BJ (cell line): ENCODE measurements around the gene TSC22D1. TPM values are rescaled to one million over a fixed set of nuclear protein-coding genes. Genes with fewer than 3 reads are reported as not detected.
"Not testable (repeated sequence)": the region's sequence is repeated elsewhere in the genome, so short reads cannot be mapped to it uniquely, and the experiment has no call there.

Experiments
- CTCF ChIA-PET: fragments of 350-600 bp; formaldehyde crosslinking; extraction: SDS; loops from one replicate; lab custom pipeline; 2021; ENCODE audit warnings: antibody characterized with exemption, inconsistent platforms; lab: Yijun Ruan, JAX
- POLR2A ChIA-PET: fragments of 300-600 bp; sonication (Branson Sonifier 250); formaldehyde crosslinking; extraction: SDS; loops from one replicate; lab custom pipeline; 2021; ENCODE audit warnings: antibody characterized with exemption; lab: Charles Lee
- DNase-seq: peaks from one replicate; pipeline ENCODE4 v3.0.0-alpha.2; 2011; ENCODE audit warnings: low read depth
- H3K27me3 ChIP-seq: 2 replicates; pipeline ENCODE4 v1.6.0; 2011; ENCODE audit warnings: low read length; ENCODE audit not compliant: control insufficient read depth, insufficient read depth
- H3K36me3 ChIP-seq: 2 replicates; pipeline ENCODE4 v1.5.1; 2011; ENCODE audit warnings: low read length; ENCODE audit not compliant: control insufficient read depth, insufficient read depth
- H3K4me3 ChIP-seq: 2 replicates; pipeline ENCODE4 v1.5.1; 2011; ENCODE audit warnings: low read depth, mild to moderate bottlenecking, control low read depth, low read length
- polyA plus RNA-seq: library from polyadenylated mRNA; depleted of rRNA; stranded (reverse); fragments of >200 nt; gene quantifications from 2 replicates; pipeline ENCODE4 v1.2.3, GENCODE V29; 2011
- TF ChIP-seq, protein P1 (sequence below): IDR thresholded peaks from 2 replicates; pipeline ENCODE4 v1.5.1; 2011; ENCODE audit warnings: low read depth, mild to moderate bottlenecking, control low read depth, inconsistent platforms, low read length, moderate library complexity; ENCODE audit not compliant: insufficient read depth

Gene TSC22D1
- polyA plus RNA-seq, 1 experiment: 33.5 TPM

DNA sequence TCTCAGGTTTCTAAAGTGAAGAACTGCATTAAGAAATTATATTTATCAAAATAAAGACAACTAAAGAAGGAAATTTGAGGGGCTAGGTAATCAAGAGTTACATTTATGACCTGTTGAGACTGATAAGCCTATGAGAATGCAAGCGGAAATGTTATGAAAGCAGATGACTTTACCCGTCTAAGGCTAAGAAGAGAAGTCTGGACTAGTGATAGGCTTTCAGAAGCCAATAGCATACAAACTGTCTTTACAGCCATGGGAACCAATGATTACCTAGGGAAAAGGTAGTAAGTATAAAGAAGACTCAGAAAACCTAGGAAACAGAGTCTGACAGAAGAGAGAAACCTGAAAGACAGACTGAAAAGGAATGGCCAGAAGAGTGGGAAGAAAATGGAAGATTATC, 11.2 kb downstream of the TSC22D1 start:
- ChIA-PET POLR2A (no interaction called here), CTCF (no interaction called here)
- no peak overlapping the region for H3K4me3 ChIP-seq
- H3K36me3 ChIP-seq: no peaks in the 10 kb centered on the region
- TF ChIP-seq, protein P1, sequence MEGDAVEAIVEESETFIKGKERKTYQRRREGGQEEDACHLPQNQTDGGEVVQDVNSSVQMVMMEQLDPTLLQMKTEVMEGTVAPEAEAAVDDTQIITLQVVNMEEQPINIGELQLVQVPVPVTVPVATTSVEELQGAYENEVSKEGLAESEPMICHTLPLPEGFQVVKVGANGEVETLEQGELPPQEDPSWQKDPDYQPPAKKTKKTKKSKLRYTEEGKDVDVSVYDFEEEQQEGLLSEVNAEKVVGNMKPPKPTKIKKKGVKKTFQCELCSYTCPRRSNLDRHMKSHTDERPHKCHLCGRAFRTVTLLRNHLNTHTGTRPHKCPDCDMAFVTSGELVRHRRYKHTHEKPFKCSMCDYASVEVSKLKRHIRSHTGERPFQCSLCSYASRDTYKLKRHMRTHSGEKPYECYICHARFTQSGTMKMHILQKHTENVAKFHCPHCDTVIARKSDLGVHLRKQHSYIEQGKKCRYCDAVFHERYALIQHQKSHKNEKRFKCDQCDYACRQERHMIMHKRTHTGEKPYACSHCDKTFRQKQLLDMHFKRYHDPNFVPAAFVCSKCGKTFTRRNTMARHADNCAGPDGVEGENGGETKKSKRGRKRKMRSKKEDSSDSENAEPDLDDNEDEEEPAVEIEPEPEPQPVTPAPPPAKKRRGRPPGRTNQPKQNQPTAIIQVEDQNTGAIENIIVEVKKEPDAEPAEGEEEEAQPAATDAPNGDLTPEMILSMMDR: no peak
- DNase-seq: no peak
- no peaks in the 10 kb centered on the region for H3K27me3 ChIP-seq

DNA sequence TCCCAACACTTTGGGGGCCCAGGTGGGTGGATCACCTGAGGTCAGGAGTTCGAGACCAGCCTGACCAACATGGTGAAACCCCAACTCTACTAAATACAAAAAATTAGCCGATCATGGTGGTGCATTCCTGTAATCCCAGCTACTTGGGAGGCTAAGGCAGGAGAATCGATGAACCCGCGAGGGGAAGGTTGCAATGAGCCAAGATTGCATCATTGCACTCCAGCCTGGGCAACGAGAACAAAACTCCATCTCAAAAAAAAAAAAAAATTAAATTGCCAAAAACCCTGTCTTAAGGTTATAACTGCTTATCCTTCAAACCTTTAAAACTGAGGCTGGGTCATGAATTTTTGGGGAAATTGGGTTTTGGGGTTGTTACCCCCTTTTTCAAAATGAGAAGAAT, 13.3 kb downstream of the TSC22D1 start:
- DNase-seq, POLR2A ChIA-PET: not testable (repeated sequence)

DNA sequence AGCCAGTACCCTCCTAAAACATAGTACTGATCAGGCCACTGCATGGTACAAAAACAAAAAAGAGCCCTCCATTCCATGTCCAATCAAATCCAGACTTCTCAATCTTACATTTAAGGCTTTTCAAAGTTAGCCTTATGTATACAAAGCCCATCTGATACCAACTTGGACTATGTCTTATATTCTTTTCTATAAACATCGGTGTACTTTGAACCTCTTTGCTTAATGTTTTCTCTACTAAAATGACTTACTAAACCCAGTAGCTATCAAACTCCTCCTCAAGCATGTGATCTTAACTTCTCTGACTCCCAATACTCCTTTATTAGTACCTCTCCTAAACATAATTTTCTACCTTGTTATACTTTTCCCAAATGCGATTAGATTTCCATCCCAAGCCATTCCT, 14.8 kb downstream of the TSC22D1 start:
- no peaks in the 10 kb centered on the region for H3K27me3 ChIP-seq
- TF ChIP-seq, protein P1: no peak
- POLR2A ChIA-PET: no interaction called here
- no peak overlapping the region for H3K4me3 ChIP-seq
- CTCF ChIA-PET: no interaction called here
- DNase-seq: no peak
- no peaks in the 10 kb centered on the region for H3K36me3 ChIP-seq

More for the DNA sequence above, 13.3 kb downstream of the TSC22D1 start:
- H3K27me3 ChIP-seq, CTCF ChIA-PET, H3K4me3 ChIP-seq, H3K36me3 ChIP-seq: not testable (repeated sequence)

DNA sequence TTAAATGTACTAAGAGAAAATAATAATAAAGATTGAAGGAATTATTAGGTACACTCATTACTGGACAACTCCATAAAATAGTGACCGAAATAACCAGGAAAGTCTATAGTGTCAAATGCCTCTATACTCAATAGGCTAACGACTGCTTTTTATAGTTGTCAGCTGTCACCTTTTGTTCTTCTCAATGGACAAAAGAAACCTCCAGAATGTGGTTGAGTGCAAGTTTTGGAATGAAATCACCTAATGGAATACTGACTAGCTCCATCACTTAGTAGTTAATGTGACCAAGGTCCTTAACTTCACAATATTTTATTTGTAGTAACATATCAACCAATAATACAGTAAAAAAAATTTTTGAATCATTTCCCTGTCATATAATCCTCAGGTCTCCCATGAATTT, 18.1 kb downstream of the TSC22D1 start:
- DNase-seq: no peak
- H3K4me3 ChIP-seq: no peak overlapping the region
- POLR2A ChIA-PET: no interaction called here
- CTCF ChIA-PET: interaction anchor here (1.2 kb wide), 1 partner anchor 10 kb away, joined by 3 read pairs; no protein-coding TSS in a partner anchor
- no peaks in the 10 kb centered on the region for H3K36me3 ChIP-seq
- H3K27me3 ChIP-seq: no peaks in the 10 kb centered on the region
- TF ChIP-seq, protein P1: no peak

DNA sequence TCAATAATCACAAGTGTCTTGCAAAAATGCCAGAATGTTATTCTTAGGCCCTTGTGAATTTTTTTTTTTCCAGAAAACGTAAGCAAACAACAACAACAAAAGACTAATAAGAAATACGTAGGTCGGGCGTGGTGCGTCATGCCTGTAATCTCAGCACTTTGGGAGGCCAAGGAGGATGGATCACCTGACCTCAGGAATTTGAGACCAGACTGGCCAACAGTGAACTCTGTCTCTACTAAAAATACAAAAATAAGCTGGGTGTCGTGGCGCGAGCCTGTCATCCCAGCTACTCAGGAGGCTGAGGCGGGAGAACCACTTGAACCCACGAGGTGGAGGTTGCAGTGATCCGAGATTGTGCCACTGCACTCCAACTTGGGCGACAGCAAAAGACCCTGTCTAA, 20.9 kb downstream of the TSC22D1 start:
- no peak overlapping the region for H3K4me3 ChIP-seq
- POLR2A ChIA-PET: no interaction called here
- CTCF ChIA-PET: interaction anchor here (1.0 kb wide), 1 partner anchor 11 kb away, joined by 3 read pairs; no protein-coding TSS in a partner anchor
- no peak for DNase-seq
- TF ChIP-seq, protein P1: no peak
- no peaks in the 10 kb centered on the region for H3K27me3 ChIP-seq
- H3K36me3 ChIP-seq: no peaks in the 10 kb centered on the region

DNA sequence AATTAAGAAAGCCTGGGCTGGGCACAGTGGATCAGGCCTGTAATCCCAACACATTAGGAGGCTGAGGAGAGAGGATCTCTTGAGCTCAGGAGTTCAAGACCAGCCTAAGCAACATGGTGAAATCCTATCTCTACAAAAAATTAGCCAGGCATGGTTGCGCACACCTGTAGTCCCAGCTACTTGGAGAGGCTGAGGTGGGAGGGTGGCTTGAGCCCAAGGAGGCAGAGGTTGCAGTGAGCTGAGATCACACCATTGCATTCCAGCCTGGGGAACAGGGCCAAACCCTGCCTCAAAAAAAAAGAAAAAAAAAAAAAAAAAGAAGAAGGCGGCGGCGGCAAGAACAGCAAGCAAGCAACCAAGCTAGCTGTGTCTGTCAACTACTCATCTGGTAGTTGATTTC, 26.7 kb downstream of the TSC22D1 start:
- Histone ChIP-seq H3K27me3 (no peaks in the 10 kb centered on the region), H3K4me3 (no peak overlapping the region), H3K36me3 (peaks cover 1% of the 10 kb centered on the region; the same call in 1 of the 2 replicates)
- ChIA-PET POLR2A (no interaction called here), CTCF (interaction anchor here (1.0 kb wide), 1 partner anchor 419 kb away, joined by 4 read pairs; no protein-coding TSS in a partner anchor)
- DNase-seq: no peak
- TF ChIP-seq, protein P1: no peak
